H1 (cell line): ENCODE results near the gene DENND4B. TPM values are rescaled to one million over a fixed set of nuclear protein-coding genes. Genes with fewer than 3 reads are reported as not detected.
A peak's percentile ranks its signal among the peaks of the same experiment; 100 is the strongest.

Source experiments
- CTCF ChIA-PET: fragments of 300-600 bp; sonication (Branson Sonifier 250); formaldehyde crosslinking; loops from one replicate; lab custom pipeline; 2021; ENCODE audit not compliant: partially characterized antibody; lab: Charles Lee
- POLR2A ChIA-PET: fragments of 300-600 bp; sonication (Branson Sonifier 250); formaldehyde crosslinking; loops from one replicate; lab custom pipeline; 2021; ENCODE audit warnings: inconsistent platforms; ENCODE audit not compliant: partially characterized antibody; lab: Charles Lee
- DNase-seq, 2 experiments: peaks; one replicate each; pipeline versions ENCODE4 v3.0.0 to v3.0.0-alpha.2; 2010 to 2022; ENCODE audit warnings: low spot score in 2 of 2, low read depth in 1 of 2, mixed read lengths in 1 of 2
- FAIRE-seq: peaks from 2 replicates; lab custom pipeline; 2011; peaks lifted over from hg19 to GRCh38; lab: Jason Lieb, UNC
- H2AFZ ChIP-seq: 2 replicates; pipeline ENCODE4 v1.8.1; 2012; ENCODE audit warnings: low read length, inconsistent platforms
- H2AK5ac ChIP-seq: 2 replicates; pipeline ENCODE4 v1.6.1; 2013; ENCODE audit warnings: low read depth, low read length
- H2BK120ac ChIP-seq: replicated peaks from 2 replicates; pipeline ENCODE3; 2013; ENCODE audit warnings: low read depth, low read length, inconsistent platforms
- H2BK12ac ChIP-seq: 2 replicates; pipeline ENCODE4 v1.6.1; 2013; ENCODE audit warnings: low read depth, low read length
- H2BK15ac ChIP-seq: 2 replicates; pipeline ENCODE4 v1.6.1; 2013; ENCODE audit warnings: low read length
- H2BK20ac ChIP-seq: 2 replicates; pipeline ENCODE4 v1.6.1; 2013; ENCODE audit warnings: low read length
- H2BK5ac ChIP-seq: 2 replicates; pipeline ENCODE4 v1.6.1; 2013; ENCODE audit warnings: low read depth, low read length
- H3K14ac ChIP-seq: 2 replicates; pipeline ENCODE4 v1.6.1; 2013; ENCODE audit warnings: inconsistent platforms; ENCODE audit not compliant: insufficient read length
- H3K18ac ChIP-seq: 2 replicates; pipeline ENCODE4 v1.6.1; 2013; ENCODE audit warnings: low read length; ENCODE audit errors: extremely low read depth
- H3K23ac ChIP-seq: 2 replicates; pipeline ENCODE4 v1.6.1; 2013; ENCODE audit warnings: inconsistent platforms; ENCODE audit not compliant: insufficient read length
- H3K23me2 ChIP-seq: 2 replicates; pipeline ENCODE4 v1.6.1; 2013; ENCODE audit warnings: low read depth, low read length
- H3K27ac ChIP-seq: 2 replicates; pipeline ENCODE4 v1.6.1; 2011; ENCODE audit warnings: low read depth, low read length, inconsistent platforms
- H3K27me3 ChIP-seq, 4 experiments: replicated peaks in 1 of 4; 1 replicate in 1 of 4; 2 replicates in 3 of 4; pipeline versions ENCODE4 v1.6.1 to v1.8.1; 2011 to 2013; ENCODE audit warnings: low read length in 3 of 4, mild to moderate bottlenecking in 3 of 4, inconsistent platforms in 2 of 4, mixed read lengths in 2 of 4, moderate library complexity in 1 of 4; ENCODE audit not compliant: control insufficient read depth in 3 of 4, insufficient read depth in 3 of 4; ENCODE audit errors: extremely low read depth in 1 of 4
- H3K36me3 ChIP-seq, 4 experiments: 2 replicates each; pipeline versions ENCODE4 v1.6.1 to v1.8.1; 2011 to 2013; ENCODE audit warnings: mild to moderate bottlenecking in 4 of 4, low read length in 3 of 4, moderate library complexity in 2 of 4, control low read depth in 1 of 4, inconsistent platforms in 1 of 4; ENCODE audit not compliant: insufficient read depth in 4 of 4, control insufficient read depth in 2 of 4
- H3K4ac ChIP-seq: replicated peaks from 2 replicates; pipeline ENCODE3; 2013; ENCODE audit warnings: low read length, low read depth, mixed read lengths, inconsistent platforms; ENCODE audit not compliant: insufficient read length
- H3K4me1 ChIP-seq, 4 experiments: replicated peaks in 1 of 4; 1 replicate in 1 of 4; 2 replicates in 3 of 4; pipeline versions ENCODE4 v1.6.1 to v1.8.1; 2011 to 2013; ENCODE audit warnings: low read length in 3 of 4, inconsistent platforms in 2 of 4, mixed read lengths in 1 of 4; ENCODE audit not compliant: insufficient read depth in 4 of 4, control insufficient read depth in 3 of 4
- H3K4me2 ChIP-seq, 2 experiments: 2 replicates each; pipeline versions ENCODE4 v1.6.1 to v1.8.1; 2011 to 2013; ENCODE audit warnings: low read depth in 2 of 2, low read length in 2 of 2, control low read depth in 1 of 2, inconsistent platforms in 1 of 2, mild to moderate bottlenecking in 1 of 2; ENCODE audit not compliant: insufficient read depth in 1 of 2
- H3K4me3 ChIP-seq, 4 experiments: fragments of 200-600, 300-600 bp in 1 of 4; sonication (generic), shearing (Covaris generic), sonication (Bioruptor Twin) in 1 of 4; 2 replicates each; pipeline versions ENCODE4 v1.5.1 to v1.8.1; 2011 to 2016; ENCODE audit warnings: low read length in 4 of 4, low read depth in 3 of 4, control low read depth in 2 of 4, inconsistent platforms in 2 of 4, mild to moderate bottlenecking in 2 of 4, mixed read lengths in 1 of 4, moderate library complexity in 1 of 4; ENCODE audit not compliant: insufficient read depth in 2 of 4; ENCODE audit errors: extremely low read depth in 1 of 4
- H3K56ac ChIP-seq: replicated peaks from 2 replicates; pipeline ENCODE3; 2013; ENCODE audit warnings: low read depth, mild to moderate bottlenecking, mixed read lengths, low read length, inconsistent platforms; ENCODE audit not compliant: insufficient read length
- H3K79me1 ChIP-seq: 2 replicates; pipeline ENCODE4 v1.6.1; 2013; ENCODE audit warnings: low read depth, low read length, control low read depth
- H3K79me2 ChIP-seq, 2 experiments: 2 replicates each; pipeline versions ENCODE4 v1.6.1 to v1.8.1; 2012 to 2013; ENCODE audit warnings: low read length in 2 of 2, mild to moderate bottlenecking in 2 of 2, inconsistent platforms in 1 of 2; ENCODE audit not compliant: insufficient read depth in 2 of 2, control insufficient read depth in 1 of 2
- H3K9ac ChIP-seq, 4 experiments: replicated peaks in 1 of 4; 1 replicate in 1 of 4; 2 replicates in 3 of 4; pipeline versions ENCODE4 v1.6.1 to v1.8.1; 2011 to 2013; ENCODE audit warnings: low read depth in 3 of 4, low read length in 3 of 4, control low read depth in 2 of 4, mild to moderate bottlenecking in 2 of 4, moderate library complexity in 2 of 4, inconsistent platforms in 1 of 4; ENCODE audit errors: extremely low read depth in 1 of 4
- H3K9me3 ChIP-seq, 2 experiments: 2 replicates each; pipeline versions ENCODE4 v1.6.1 to v1.8.1; 2012 to 2013; ENCODE audit warnings: mild to moderate bottlenecking in 2 of 2, moderate library complexity in 2 of 2, control low read depth in 1 of 2, inconsistent platforms in 1 of 2, low read depth in 1 of 2, low read length in 1 of 2, mixed read lengths in 1 of 2; ENCODE audit not compliant: insufficient read depth in 2 of 2
- H4K20me1 ChIP-seq, 2 experiments: replicated peaks in 1 of 2; 2 replicates each; pipeline versions ENCODE3 to v1.8.1; 2011 to 2013; ENCODE audit warnings: inconsistent platforms in 2 of 2, low read length in 2 of 2, mild to moderate bottlenecking in 1 of 2; ENCODE audit not compliant: insufficient read depth in 2 of 2, control insufficient read depth in 1 of 2
- H4K5ac ChIP-seq: 2 replicates; pipeline ENCODE4 v1.6.1; 2013; ENCODE audit warnings: low read length, low read depth, mixed read lengths, inconsistent platforms; ENCODE audit not compliant: insufficient read length
- H4K8ac ChIP-seq: 2 replicates; pipeline ENCODE4 v1.8.0; 2013; ENCODE audit warnings: mild to moderate bottlenecking, moderate library complexity, low read length, inconsistent platforms; ENCODE audit not compliant: insufficient read depth; ENCODE audit errors: extremely low read depth
- H4K91ac ChIP-seq: replicated peaks from 2 replicates; pipeline ENCODE3; 2013; ENCODE audit warnings: low read length, mixed read lengths, inconsistent platforms; ENCODE audit not compliant: insufficient read length
- ATF3 ChIP-seq: IDR thresholded peaks from 2 replicates; pipeline ENCODE4 v1.6.1; 2011; ENCODE audit warnings: low read depth, mild to moderate bottlenecking, low read length; ENCODE audit not compliant: insufficient read depth
- CREB1 ChIP-seq: IDR thresholded peaks from 2 replicates; pipeline ENCODE4 v1.6.1; 2012; ENCODE audit warnings: inconsistent platforms
- EP300 ChIP-seq, 2 experiments: IDR thresholded peaks; 1 replicate in 1 of 2; 2 replicates in 1 of 2; pipeline ENCODE4 v1.6.1; 2011 to 2012; ENCODE audit warnings: low read depth in 2 of 2, low read length in 2 of 2, mild to moderate bottlenecking in 2 of 2, borderline replicate concordance in 1 of 2, inconsistent platforms in 1 of 2, moderate library complexity in 1 of 2
- GTF2F1 ChIP-seq: IDR thresholded peaks from 2 replicates; pipeline ENCODE4 v1.6.1; 2012; ENCODE audit warnings: low read depth, low read length, improper control_type of control experiment, borderline replicate concordance
- RBBP5 ChIP-seq: IDR thresholded peaks from 2 replicates; pipeline ENCODE4 v1.7.1; 2012; ENCODE audit warnings: low read depth, mild to moderate bottlenecking, inconsistent platforms, low read length, moderate library complexity, borderline replicate concordance
- SAP30 ChIP-seq: fragments of 300-600 bp; sonication (generic); IDR thresholded peaks from 2 replicates; pipeline ENCODE4 v1.7.1; 2012; ENCODE audit warnings: low read length, moderate library complexity, mild to moderate bottlenecking, inconsistent platforms; ENCODE audit not compliant: insufficient read depth, insufficient replicate concordance
- SIN3A ChIP-seq, 2 experiments: IDR thresholded peaks in 1 of 2; conservative IDR thresholded peaks in 1 of 2; 2 replicates each; pipeline ENCODE4 v1.6.1; 2011 to 2012; ENCODE audit warnings: low read length in 2 of 2, improper control_type of control experiment in 1 of 2, low read depth in 1 of 2, mild to moderate bottlenecking in 1 of 2
- WGBS, 2 experiments: shearing (Covaris generic) in 1 of 2; methylation state at CpG; one replicate each; pipeline versions ENCODE4 v1.1.6 to v1.1.7; 2013 to 2015; ENCODE audit warnings: low lambda C conversion rate in 2 of 2, mixed read lengths in 2 of 2, inconsistent platforms in 1 of 2, low coverage in 1 of 2, missing lambda C conversion rate in 1 of 2; ENCODE audit not compliant: insufficient replicate concordance in 2 of 2, insufficient coverage in 1 of 2, insufficient read length in 1 of 2; ENCODE audit errors: extremely low coverage in 1 of 2, missing lambda C conversion rate in 1 of 2; 5-methylcytosine and 5-hydroxymethylcytosine counted together
- polyA plus RNA-seq, 7 experiments: library from polyadenylated mRNA; depleted of rRNA in 3 of 7; stranded (reverse) in 5 of 7; unstranded in 2 of 7; fragments of >200 nt in 5 of 7; fragments of 200-250 nt in 2 of 7; gene quantifications; 1 replicate in 5 of 7; 2 replicates in 1 of 7; 4 replicates in 1 of 7; pipeline versions ENCODE4 v1.2.1 to v1.2.3, GENCODE V29; 2011 to 2013; ENCODE audit warnings: missing spikeins in 2 of 7, mixed read lengths in 2 of 7
- total RNA-seq: library from RNA; stranded (reverse); fragmentation: NEBNext Ultra II Directional; extraction: Animal tissue kit (Norgen Biotek cat#: 25700); gene quantifications from 2 replicates; pipeline ENCODE4 v1.2.1, GENCODE V29; 2021
- TF ChIP-seq, protein P1 (sequence below): IDR thresholded peaks from 2 replicates; pipeline ENCODE4 v1.6.1; 2012; ENCODE audit warnings: inconsistent platforms

DENND4B gene
- total and polyA plus RNA-seq, 2 of the 8 experiments (the other 6 are each of a cell fraction or from before 2014, with no cell fraction given) = 45.6 to 61.1 TPM

DNA sequence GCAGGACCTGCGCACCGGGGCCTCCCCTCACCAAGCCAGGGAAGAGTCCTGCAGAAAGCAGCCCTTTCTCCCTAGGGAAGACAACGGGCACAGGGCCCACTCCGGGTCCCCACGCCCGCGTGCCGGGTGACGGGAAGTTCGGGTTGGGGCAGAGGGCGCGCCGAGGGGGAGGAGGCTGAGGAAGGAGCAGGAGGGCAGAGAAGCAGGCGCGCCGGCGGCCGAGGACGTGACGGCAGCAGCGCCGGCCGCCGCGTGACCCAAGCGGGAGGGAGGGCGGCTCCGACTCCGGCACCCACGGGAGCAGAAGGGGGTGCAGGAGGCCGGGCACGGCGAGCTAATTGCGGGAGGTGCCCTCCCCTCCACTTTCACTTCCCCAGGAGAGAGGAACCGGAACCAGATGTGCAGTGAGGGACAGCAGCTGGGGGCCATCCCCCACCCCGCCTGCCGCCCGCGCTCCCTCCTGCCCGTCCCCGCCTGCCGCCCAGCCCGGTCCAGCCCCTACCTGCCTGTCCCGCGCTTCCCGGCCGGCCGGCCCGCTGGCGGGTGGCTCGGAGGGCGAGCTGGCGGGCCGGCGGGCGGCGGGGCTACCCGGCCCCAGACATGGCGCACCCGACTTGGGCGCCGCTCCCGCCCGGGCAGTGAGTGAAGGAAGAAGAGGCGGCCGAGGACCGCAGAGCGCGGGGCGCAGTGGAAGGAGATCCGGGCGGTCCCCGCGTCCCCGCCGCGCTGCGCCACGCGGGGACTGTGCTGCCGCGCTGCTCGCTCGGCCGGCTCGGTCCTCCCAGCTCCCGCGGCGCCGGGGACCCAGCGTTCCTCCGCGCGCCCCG is 510 bp downstream of the DENND4B start:
- Histone ChIP-seq H3K14ac (no peak overlapping the region), H3K36me3 (peaks cover 4 to 24% (median 17%) of the 10 kb centered on the region in 4 experiments; a peak in 6 of 8 replicates), H3K4me1 (peaks cover 0 to 5% (median 2%) of the 10 kb centered on the region in 4 experiments; a peak in 2 of 7 replicates), H3K27ac (peak overlapping the region; percentile 55; the same call in 1 of the 2 replicates), H3K79me2 (peaks cover 0 to 18% of the 10 kb centered on the region in 2 experiments; a peak in 2 of 4 replicates), H3K9ac (peak overlapping the region; percentile 53 to 98 (median 72)), H3K23ac (no peak overlapping the region), H4K8ac (peak overlapping the region; percentile 60), H4K20me1 (peaks cover 2 to 3% of the 10 kb centered on the region in 2 experiments), H2BK15ac (no peak overlapping the region), H4K91ac (peak overlapping the region; percentile 39), H2AFZ (no peak overlapping the region; the same call in 1 of the 2 replicates), H2AK5ac (no peak overlapping the region), H4K5ac (peak overlapping the region; percentile 31), H3K27me3 (no peaks in the 10 kb centered on the region), H2BK5ac (peak overlapping the region; percentile 4; the same call in 1 of the 2 replicates), H3K9me3 (no peaks in the 10 kb centered on the region), H2BK20ac (no peak overlapping the region), H3K18ac (peak overlapping the region; percentile 78), H3K4me3 (peak overlapping the region; percentile 79 to 87 (median 80)), H3K4ac (no peak overlapping the region), H2BK12ac (no peak overlapping the region), H3K56ac (no peak overlapping the region), H2BK120ac (no peak overlapping the region), H3K23me2 (peaks cover 6% of the 10 kb centered on the region; the same call in 1 of the 2 replicates), H3K4me2 (peak overlapping the region; percentile 69 to 89), H3K79me1 (no peaks in the 10 kb centered on the region)
- 2% methylated on average over 33 of the region's 95 CpGs; no CpG with 5 or more reads in 1 of the 2 experiments for WGBS, 2 experiments
- DNase-seq (peak in 1 of 2 experiments; percentile 77), FAIRE-seq (no peak)
- CTCF ChIA-PET = interaction anchor here (0.8 to 4.2 kb wide), 20 partner anchors 8 to 186 kb away, joined by 3 to 31 read pairs (median 4); partner anchors contain the start of genes CREB3L4, CRTC2 and RAB13
- POLR2A ChIA-PET = interaction anchor here (0.9 to 11.4 kb wide), 19 partner anchors 8 to 149 kb away, joined by 3 to 75 read pairs (median 9); partner anchors contain the start of genes CREB3L4, CRTC2, GATAD2B and JTB
- TF ChIP-seq SAP30 = peak; percentile 5
- TF ChIP-seq, protein P1, sequence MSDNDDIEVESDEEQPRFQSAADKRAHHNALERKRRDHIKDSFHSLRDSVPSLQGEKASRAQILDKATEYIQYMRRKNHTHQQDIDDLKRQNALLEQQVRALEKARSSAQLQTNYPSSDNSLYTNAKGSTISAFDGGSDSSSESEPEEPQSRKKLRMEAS = peak; percentile 45; the same call in 1 of the 2 replicates
- TF ChIP-seq SIN3A (conservative IDR thresholded peaks at IDR 0.05 in 1 of 2, IDR thresholded peaks at IDR 0.05 in 1 of 2; ENCODE audit: low read depth in 1 of 2, low read length in 2 of 2) = peak in 1 of 2 experiments; percentile 15; a peak in 2 of 4 replicates
- TF ChIP-seq EP300 (IDR thresholded peaks at IDR 0.05; ENCODE audit: borderline replicate concordance in 1 of 2, low read depth in 2 of 2, low read length in 2 of 2) = no peak
- peak; percentile 56; the same call in 1 of the 2 replicates for TF ChIP-seq RBBP5
- no peak for TF ChIP-seq GTF2F1
- TF ChIP-seq ATF3 = no peak
- TF ChIP-seq CREB1 = peak; percentile 52; the same call in 1 of the 2 replicates
